ENCODE results near the gene MAPK7.

Gene MAPK7

GRCh38 chr17:19410091-19410490 is 31.8 kb downstream of the MAPK7 start:
- TF ChIP-seq, protein P1, sequence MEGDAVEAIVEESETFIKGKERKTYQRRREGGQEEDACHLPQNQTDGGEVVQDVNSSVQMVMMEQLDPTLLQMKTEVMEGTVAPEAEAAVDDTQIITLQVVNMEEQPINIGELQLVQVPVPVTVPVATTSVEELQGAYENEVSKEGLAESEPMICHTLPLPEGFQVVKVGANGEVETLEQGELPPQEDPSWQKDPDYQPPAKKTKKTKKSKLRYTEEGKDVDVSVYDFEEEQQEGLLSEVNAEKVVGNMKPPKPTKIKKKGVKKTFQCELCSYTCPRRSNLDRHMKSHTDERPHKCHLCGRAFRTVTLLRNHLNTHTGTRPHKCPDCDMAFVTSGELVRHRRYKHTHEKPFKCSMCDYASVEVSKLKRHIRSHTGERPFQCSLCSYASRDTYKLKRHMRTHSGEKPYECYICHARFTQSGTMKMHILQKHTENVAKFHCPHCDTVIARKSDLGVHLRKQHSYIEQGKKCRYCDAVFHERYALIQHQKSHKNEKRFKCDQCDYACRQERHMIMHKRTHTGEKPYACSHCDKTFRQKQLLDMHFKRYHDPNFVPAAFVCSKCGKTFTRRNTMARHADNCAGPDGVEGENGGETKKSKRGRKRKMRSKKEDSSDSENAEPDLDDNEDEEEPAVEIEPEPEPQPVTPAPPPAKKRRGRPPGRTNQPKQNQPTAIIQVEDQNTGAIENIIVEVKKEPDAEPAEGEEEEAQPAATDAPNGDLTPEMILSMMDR (IDR thresholded peaks at IDR 0.05; ENCODE audit: low read depth, low read length) = no peak
- H3K9me3 ChIP-seq (ENCODE audit: severe bottlenecking) = no peaks in the 10 kb centered on the region
- no peak for DNase-seq
- H3K27me3 ChIP-seq (ENCODE audit: insufficient read depth, low read depth, severe bottlenecking) = no peaks in the 10 kb centered on the region
- no peaks in the 10 kb centered on the region for H3K36me3 ChIP-seq
- 0 out of 2 replicates have a peak overlapping the region, but pooled peaks have one; percentile 26 for H3K27ac ChIP-seq
- no peak overlapping the region for H3K4me3 ChIP-seq (ENCODE audit: low read depth, low read length)

DNA sequence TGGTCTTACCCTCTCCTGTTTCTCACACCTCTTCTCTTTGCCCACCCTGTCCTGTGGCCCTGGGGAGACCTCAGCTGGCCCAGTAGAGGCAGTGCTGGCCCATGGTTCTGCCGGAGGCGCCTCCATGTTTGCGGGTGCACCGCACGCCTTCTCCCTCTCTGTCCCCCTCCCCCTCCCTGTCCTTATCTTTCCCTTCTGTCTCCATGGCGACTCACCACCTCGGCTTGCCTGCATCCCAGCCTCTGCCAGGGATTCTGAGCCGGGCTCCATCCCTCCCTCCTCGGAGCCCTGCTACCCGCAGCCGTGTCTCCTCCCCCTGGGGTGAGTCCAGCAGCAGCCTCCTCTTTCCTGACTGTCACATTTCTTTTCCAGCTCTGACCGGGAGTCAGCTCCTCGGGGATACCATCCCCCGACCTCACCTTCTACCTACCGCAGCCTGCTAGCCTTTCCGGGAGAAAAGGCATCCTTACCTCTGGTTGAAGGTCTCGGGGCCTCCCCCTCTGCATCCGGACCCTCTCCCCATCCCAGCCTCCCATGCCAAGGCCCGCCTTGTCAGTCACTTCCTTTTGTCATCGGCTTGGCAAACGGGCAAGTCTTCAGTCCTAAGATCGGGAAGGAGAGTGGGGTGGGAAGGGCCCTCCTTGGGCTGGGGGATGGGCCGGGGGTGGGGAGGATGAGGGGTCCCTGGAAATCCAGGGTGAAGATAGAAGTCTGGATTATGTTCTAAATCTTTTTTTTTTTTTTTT is 32.8 kb downstream of the MAPK7 start, which contains the start of gene RNF112:
RNF112 (plus strand) TSS at position 358 of the 746 bp plus-strand sequence; CDS start at position 535, 177 bp downstream.
- Histone ChIP-seq H3K9me3 (ENCODE audit: severe bottlenecking) (no peaks in the 10 kb centered on the region), H3K27me3 (ENCODE audit: insufficient read depth, low read depth, severe bottlenecking) (no peaks in the 10 kb centered on the region), H3K4me3 (ENCODE audit: low read depth, low read length) (no peak within 1 kb of the TSS), H3K36me3 (no peaks in the 10 kb centered on the region), H3K27ac (peak within 1 kb of the TSS; percentile 63)
- TF ChIP-seq, protein P1 (IDR thresholded peaks at IDR 0.05; ENCODE audit: low read depth, low read length) = 0 out of 2 replicates have a peak, but pooled peaks have one; percentile 11
- DNase-seq = peak; percentile 22

DNA sequence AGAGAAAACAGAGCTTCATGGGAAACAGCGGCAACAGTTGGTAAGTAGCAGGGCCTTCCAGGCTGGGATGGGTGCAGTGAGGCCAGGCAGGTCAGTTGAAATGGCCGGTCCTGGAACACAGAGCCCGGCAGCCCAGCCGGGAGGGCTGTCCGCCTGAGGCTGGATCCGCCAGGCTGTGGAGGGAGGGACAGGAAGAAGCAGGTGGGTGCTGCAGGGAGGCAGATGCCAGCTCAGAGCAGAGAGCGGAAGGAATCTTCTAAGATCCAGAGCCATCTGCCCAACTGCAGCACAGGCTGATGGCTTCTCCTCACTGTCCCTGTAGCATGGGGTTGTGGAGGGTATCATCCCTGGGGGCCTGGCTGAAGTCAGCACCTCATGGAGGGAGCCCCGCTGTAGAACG is 33.3 kb downstream of the MAPK7 start:
- H3K36me3 ChIP-seq = no peaks in the 10 kb centered on the region
- TF ChIP-seq, protein P1 (IDR thresholded peaks at IDR 0.05; ENCODE audit: low read depth, low read length) = no peak
- peak; percentile 79 for DNase-seq
- H3K27ac ChIP-seq = peak overlapping the region; percentile 63
- H3K27me3 ChIP-seq (ENCODE audit: insufficient read depth, low read depth, severe bottlenecking) = no peaks in the 10 kb centered on the region
- no peak overlapping the region for H3K4me3 ChIP-seq (ENCODE audit: low read depth, low read length)
- H3K9me3 ChIP-seq (ENCODE audit: severe bottlenecking) = no peaks in the 10 kb centered on the region

GRCh38 chr17:19412510-19412909 is 34.2 kb downstream of the MAPK7 start:
- Histone ChIP-seq H3K27ac (no peak overlapping the region), H3K36me3 (no peaks in the 10 kb centered on the region), H3K9me3 (ENCODE audit: severe bottlenecking) (no peaks in the 10 kb centered on the region), H3K4me3 (ENCODE audit: low read depth, low read length) (no peak overlapping the region), H3K27me3 (ENCODE audit: insufficient read depth, low read depth, severe bottlenecking) (no peaks in the 10 kb centered on the region)
- TF ChIP-seq, protein P1 (IDR thresholded peaks at IDR 0.05; ENCODE audit: low read depth, low read length) = no peak
- no peak for DNase-seq

DNA sequence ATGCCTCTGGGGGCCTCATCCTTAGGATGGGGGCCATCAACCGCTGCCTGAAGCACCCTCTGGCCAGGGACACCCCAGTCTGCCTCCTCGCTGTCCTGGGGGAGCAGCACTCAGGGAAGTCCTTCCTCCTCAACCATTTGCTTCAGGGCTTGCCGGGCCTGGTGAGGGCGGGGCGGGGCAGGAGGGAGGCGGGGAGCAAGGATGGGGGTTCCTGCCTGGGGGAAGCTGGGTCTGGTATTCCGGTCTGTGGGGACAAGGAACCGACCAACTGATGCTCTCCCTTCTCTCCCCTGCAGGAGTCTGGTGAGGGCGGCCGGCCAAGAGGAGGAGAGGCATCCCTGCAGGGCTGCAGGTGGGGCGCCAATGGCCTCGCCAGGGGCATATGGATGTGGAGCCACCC is 34.7 kb downstream of the MAPK7 start:
- H3K27me3 ChIP-seq (ENCODE audit: insufficient read depth, low read depth, severe bottlenecking) = no peaks in the 10 kb centered on the region
- H3K27ac ChIP-seq = no peak overlapping the region
- no peaks in the 10 kb centered on the region for H3K9me3 ChIP-seq (ENCODE audit: severe bottlenecking)
- TF ChIP-seq, protein P1 (IDR thresholded peaks at IDR 0.05; ENCODE audit: low read depth, low read length) = no peak
- H3K4me3 ChIP-seq (ENCODE audit: low read depth, low read length) = no peak overlapping the region
- DNase-seq = no peak
- H3K36me3 ChIP-seq = no peaks in the 10 kb centered on the region
